Naive B cell (primary cell): ENCODE data around the gene CSF3. TPM values are rescaled to one million over a fixed set of nuclear protein-coding genes. Genes with fewer than 3 reads are reported as not detected.

Source experiments
- ATAC-seq, 2 donors: fragments of 150-1000 bp; cut with Tn5 transposase; 2 replicates each; pipeline ENCODE4 v1.10.0; 2021; ENCODE audit warnings: low read depth in 2 of 2, mild to moderate bottlenecking in 2 of 2, moderate library complexity in 2 of 2
- DNase-seq: peaks from one replicate; pipeline ENCODE4 v3.0.0; 2022
- H3K27ac Mint-ChIP-seq, 6 donors: one replicate each; pipeline ENCODE4 v1.8.0; 2020 to 2022; ENCODE audit warnings: mild to moderate bottlenecking in 6 of 6, mixed read lengths in 6 of 6, moderate library complexity in 5 of 6, inconsistent platforms in 2 of 6
- H3K27me3 Mint-ChIP-seq, 3 donors: one replicate each; pipeline ENCODE4 v1.8.0; 2021 to 2022; ENCODE audit warnings: mixed read lengths in 3 of 3, mild to moderate bottlenecking in 1 of 3
- H3K36me3 Mint-ChIP-seq, 2 donors: one replicate each; pipeline ENCODE4 v1.8.0; 2020 to 2022; ENCODE audit warnings: mixed read lengths in 2 of 2, inconsistent platforms in 1 of 2, mild to moderate bottlenecking in 1 of 2
- H3K4me1 Mint-ChIP-seq, 3 donors: one replicate each; pipeline ENCODE4 v1.8.0; 2020 to 2022; ENCODE audit warnings: mixed read lengths in 3 of 3, inconsistent platforms in 1 of 3, mild to moderate bottlenecking in 1 of 3, moderate library complexity in 1 of 3
- H3K4me3 Mint-ChIP-seq, 8 donors: one replicate each; pipeline ENCODE4 v1.8.0; 2020 to 2022; ENCODE audit warnings: mild to moderate bottlenecking in 8 of 8, mixed read lengths in 8 of 8, moderate library complexity in 8 of 8, inconsistent platforms in 2 of 8
- H3K9me3 Mint-ChIP-seq, 7 donors: one replicate each; pipeline ENCODE4 v1.8.0; 2020 to 2022; ENCODE audit warnings: mixed read lengths in 7 of 7, mild to moderate bottlenecking in 5 of 7, inconsistent platforms in 2 of 7, moderate library complexity in 1 of 7
- polyA plus RNA-seq, 6 donors: library from polyadenylated mRNA; unstranded; fragments of 300-500 nt; fragmentation: Illumina TruSeq; gene quantifications; one replicate each; pipeline ENCODE4 v1.2.3, GENCODE V29; 2021; ENCODE audit warnings: low read depth in 6 of 6

The CSF3 gene
- polyA plus RNA-seq, 6 donors from 2014 or later: not detected

DNA sequence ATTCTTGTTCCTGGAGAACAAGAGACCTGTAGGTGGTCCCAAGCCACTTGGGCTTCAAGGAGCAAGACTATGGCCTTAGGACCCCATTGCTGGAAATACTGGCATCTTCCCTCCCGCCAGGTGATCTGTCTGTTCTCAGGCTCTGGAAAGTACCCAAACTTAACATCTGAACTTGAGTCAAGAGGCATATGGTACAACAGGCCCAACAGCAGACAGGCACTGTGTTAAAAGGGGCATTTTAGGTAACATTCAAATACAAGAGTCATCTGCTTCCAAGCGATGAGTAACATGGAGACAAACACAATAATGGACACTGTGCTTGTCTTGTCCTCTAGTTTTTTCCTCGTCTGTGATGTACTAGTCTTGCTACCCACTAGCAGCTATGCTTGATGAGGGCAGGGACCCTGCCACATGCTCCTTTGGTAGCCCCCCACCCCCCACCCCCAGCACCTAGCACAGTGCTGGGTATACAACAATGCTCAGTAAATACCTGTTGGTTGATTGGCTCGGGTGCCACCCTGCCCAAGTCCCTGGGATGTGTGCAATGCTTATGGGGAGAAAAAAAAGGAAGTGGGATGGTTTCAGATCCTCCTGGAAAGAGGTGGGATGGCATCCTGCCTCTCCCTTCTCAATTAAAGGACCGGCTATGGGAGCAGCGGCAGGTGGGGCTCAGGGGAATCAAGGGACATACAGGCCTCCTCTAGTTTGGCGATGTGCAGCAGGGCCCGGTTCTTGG lies 19.4 kb downstream of the CSF3 start:
- ATAC-seq (no peak), DNase-seq (no peak)
- no peaks in the 10 kb centered on the region for H3K9me3 Mint-ChIP-seq
- peaks cover 0 to 7% (median 0%) of the 10 kb centered on the region in 3 donors for H3K4me1 Mint-ChIP-seq
- H3K27me3 Mint-ChIP-seq: no peaks in the 10 kb centered on the region
- H3K36me3 Mint-ChIP-seq: peaks cover 0 to 26% of the 10 kb centered on the region in 2 donors
- no peak overlapping the region for H3K4me3 Mint-ChIP-seq
- no peak overlapping the region for H3K27ac Mint-ChIP-seq

DNA sequence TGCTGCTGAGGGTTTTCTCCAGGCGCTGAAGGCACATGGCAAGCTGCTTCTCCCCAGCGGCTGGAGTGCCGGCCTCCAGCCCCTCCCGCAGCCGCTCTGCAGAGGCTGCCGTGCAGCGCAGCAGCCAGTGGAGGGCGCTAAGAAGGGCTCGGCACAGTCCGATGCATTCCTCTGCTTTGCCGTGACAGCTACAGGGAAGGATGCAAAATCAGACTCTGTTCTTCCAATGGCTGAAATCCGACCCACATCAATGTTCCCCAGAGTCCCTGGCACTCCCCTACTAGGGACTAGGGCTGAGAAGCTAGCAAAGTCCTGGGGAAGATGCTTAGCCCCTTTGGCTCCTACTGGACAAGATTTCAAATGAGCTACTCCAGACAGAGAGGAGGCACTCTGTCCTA lies 19.9 kb downstream of the CSF3 start:
- ATAC-seq (peak in 1 of 2 donors; percentile 16), DNase-seq (no peak)
- H3K4me3 Mint-ChIP-seq: peak overlapping the region in 1 of 8 donors; percentile 12
- peaks cover 0 to 7% (median 0%) of the 10 kb centered on the region in 3 donors for H3K4me1 Mint-ChIP-seq
- no peaks in the 10 kb centered on the region for H3K27me3 Mint-ChIP-seq
- peaks cover 0 to 21% of the 10 kb centered on the region in 2 donors for H3K36me3 Mint-ChIP-seq
- no peaks in the 10 kb centered on the region for H3K9me3 Mint-ChIP-seq
- no peak overlapping the region for H3K27ac Mint-ChIP-seq

DNA sequence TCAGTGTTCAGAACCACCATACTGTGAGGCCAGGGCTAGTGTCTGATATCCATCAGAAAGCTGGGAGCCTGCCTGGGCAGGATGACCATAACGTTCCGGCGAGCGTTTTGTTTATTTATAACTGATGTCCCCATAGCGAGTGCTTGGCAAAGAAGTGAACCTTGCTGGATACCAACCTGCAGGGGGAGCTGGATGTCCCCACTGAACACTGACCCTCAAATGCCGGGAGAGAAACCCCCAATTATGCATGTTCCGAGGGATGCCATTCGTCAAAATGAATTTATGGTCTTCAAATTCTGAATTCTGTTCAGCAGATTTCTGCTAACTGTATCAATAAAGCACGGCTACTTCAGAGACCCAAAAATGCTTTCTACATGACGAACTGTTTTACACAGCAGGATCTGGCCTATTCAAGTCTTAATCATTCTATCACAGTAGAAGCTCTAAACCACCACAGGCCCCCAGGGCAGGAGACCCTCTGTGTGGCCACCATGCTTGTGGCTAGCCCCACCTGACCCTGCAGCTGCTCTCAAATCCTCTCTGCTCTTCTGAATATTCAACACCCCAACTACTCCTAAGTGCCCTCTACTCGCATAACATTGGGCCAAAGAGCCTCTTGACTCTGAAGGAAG lies 23.8 kb downstream of the CSF3 start:
- peaks cover 0 to 7% (median 0%) of the 10 kb centered on the region in 3 donors for H3K4me1 Mint-ChIP-seq
- H3K4me3 Mint-ChIP-seq: peak overlapping the region in 1 of 8 donors; percentile 35
- H3K27ac Mint-ChIP-seq: peak overlapping the region in 2 of 6 donors; percentile 11 to 87
- no peaks in the 10 kb centered on the region for H3K27me3 Mint-ChIP-seq
- DNase-seq: no peak
- peaks cover 0 to 2% of the 10 kb centered on the region in 2 donors for H3K36me3 Mint-ChIP-seq
- no peaks in the 10 kb centered on the region for H3K9me3 Mint-ChIP-seq
- no peak for ATAC-seq

DNA sequence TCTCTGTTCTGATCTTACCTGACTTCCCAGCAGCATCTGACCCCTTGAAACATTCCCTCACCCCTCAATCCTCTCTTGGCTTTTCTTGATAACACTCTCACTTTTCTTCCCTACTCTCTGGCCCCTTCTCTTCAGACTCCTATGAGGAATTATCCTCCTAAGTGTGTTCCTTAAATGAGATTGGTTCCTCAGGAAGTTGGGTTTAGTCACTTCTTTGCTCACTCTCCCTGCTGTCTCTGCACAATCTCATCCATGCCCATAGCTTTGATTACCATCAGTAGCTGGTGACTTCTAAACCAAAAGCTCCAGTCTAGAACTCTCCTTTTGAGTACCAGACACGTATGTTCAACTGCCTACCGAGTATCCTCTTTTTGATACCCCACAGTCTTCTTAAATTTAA lies 26.0 kb downstream of the CSF3 start:
- DNase-seq (no peak), ATAC-seq (no peak)
- Mint-ChIP-seq H3K27ac (peak overlapping the region in 2 of 6 donors; percentile 2 to 3), H3K27me3 (no peaks in the 10 kb centered on the region), H3K4me1 (peaks cover 0 to 7% (median 0%) of the 10 kb centered on the region in 3 donors), H3K4me3 (no peak overlapping the region), H3K36me3 (no peaks in the 10 kb centered on the region), H3K9me3 (no peaks in the 10 kb centered on the region)

DNA sequence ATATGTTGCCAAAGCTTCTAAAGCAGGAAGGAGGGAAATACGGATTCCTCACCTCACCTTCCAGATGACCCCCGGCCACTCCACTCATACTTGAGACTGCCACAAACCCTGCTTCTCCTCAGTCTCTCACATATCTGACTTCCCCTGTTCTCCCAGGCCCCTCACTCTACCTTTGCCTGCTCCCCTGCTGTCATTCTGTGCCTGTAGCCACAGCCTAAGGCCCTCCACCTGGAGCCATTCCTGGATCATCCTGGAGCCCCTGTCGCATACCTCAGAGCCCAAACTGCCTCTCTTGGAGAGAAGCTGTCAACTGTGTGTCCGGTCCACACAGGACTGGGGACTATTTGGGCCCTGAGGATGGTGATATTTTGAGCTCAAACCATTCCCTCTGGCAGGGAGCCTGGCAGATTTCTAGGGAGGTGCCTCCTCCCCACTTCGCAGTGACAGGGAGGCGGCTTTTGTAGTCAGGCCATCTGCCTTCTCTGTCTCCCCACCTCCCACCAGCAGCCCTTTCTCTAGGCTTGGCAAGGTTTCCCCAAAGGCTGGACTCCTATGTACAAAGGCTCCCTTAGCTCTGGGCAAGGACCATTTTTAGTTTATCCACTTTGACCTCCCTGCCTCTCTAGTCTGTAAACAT lies 41.3 kb downstream of the CSF3 start:
- no peak for DNase-seq
- H3K9me3 Mint-ChIP-seq: no peaks in the 10 kb centered on the region
- peaks cover 14 to 30% (median 15%) of the 10 kb centered on the region in 3 donors for H3K4me1 Mint-ChIP-seq
- peak overlapping the region in 2 of 8 donors; percentile 77 to 94 for H3K4me3 Mint-ChIP-seq
- peak overlapping the region in 1 of 6 donors; percentile 57 for H3K27ac Mint-ChIP-seq
- H3K27me3 Mint-ChIP-seq: peaks cover 3 to 30% (median 23%) of the 10 kb centered on the region in 3 donors
- H3K36me3 Mint-ChIP-seq: no peaks in the 10 kb centered on the region
- no peak for ATAC-seq

DNA sequence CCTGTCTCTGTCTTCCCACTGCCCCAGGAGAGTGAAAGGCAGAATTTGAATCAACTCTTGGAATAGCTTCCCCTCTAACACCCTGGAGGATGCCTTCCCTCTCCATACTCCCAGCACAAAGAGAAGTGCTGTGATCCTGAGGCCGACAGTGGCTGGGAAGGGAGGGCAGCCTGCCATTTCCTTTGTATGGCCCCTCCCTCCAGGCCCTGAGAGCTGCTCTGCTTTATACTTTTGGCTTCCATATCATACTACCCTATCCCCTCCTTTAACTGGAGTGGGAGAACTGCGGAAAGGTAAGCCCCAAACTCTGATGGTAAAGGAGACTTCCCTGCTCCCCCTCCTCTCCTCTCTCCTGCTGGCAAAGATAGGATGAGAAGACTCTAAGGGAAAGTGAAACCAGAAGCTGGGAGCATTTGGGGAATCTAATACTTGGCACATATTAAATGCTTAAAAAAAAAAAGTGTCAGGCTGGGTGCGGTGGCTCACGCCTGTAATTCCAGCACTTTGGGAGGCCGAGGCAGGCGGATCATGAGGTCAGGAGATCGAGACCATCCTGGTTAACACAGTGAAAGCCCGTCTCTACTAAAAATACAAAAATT lies 43.0 kb downstream of the CSF3 start:
- no peaks in the 10 kb centered on the region for H3K36me3 Mint-ChIP-seq
- H3K4me1 Mint-ChIP-seq: peaks cover 23 to 28% (median 24%) of the 10 kb centered on the region in 3 donors
- H3K27me3 Mint-ChIP-seq: peaks cover 3 to 30% (median 23%) of the 10 kb centered on the region in 3 donors
- no peak for ATAC-seq
- H3K9me3 Mint-ChIP-seq: no peaks in the 10 kb centered on the region
- no peak for DNase-seq
- peak overlapping the region in 1 of 8 donors; percentile 24 for H3K4me3 Mint-ChIP-seq
- peak overlapping the region in 1 of 6 donors; percentile 82 for H3K27ac Mint-ChIP-seq

DNA sequence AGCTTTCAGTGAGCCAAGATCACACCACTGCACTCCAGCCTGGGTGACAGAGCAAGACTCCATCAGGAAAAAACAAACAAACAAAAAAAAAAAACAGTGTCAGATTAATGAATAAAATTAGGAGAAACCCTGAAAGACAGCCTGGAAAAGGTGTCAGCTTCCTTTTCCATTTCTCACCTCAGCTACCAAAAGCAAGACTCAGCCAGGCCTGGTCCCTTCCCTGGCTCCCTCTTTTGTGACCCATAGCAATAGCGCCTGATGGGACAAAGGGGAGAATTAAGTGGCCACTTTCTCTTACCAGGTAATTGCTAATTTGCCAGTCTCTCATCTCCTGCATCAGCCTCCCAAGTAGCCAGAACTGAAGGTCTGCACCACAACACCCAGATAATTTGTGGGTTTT lies 43.6 kb downstream of the CSF3 start:
- Mint-ChIP-seq H3K9me3 (no peaks in the 10 kb centered on the region), H3K27me3 (peaks cover 3 to 30% (median 23%) of the 10 kb centered on the region in 3 donors)
- DNase-seq: no peak

DNA sequence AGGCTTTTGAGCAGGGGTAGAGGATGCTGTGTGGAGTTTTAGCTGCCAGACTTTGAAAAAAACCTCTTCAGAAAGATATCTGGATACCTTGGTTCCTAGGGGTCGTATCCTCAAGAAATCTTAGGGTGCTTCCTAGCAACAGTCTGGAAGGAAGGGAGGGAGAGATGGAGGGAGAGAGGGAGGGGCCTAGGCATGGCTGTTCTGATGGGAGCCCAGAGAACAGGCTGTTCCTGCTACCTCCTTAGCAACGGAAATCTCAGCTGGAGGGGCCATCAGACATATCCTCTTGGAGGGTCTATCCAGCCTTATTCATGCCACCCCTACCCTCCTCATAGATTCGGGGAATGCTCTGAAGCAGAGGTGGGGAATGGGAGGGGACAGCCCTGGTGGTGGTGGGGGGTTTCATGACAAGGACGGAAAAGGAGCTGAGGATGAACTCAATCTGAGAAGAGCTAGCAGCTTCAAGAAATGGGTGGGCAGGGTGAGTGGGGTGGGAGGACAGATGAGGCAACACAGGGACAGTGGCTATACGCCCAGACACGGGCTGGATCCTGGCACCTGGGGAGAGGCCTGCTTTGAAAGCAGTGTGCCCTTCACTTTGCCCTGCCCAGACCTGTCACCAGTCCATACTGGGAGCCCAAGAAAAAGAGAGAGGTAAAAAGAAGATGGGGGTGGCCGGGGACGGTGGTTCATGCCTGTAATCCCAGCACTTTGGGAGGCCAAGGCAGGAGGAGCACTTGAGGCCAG lies 44.7 kb downstream of the CSF3 start:
- no peak for DNase-seq
- Mint-ChIP-seq H3K36me3 (no peaks in the 10 kb centered on the region), H3K9me3 (no peaks in the 10 kb centered on the region), H3K4me1 (peaks cover 29 to 31% (median 30%) of the 10 kb centered on the region in 3 donors), H3K27me3 (peaks cover 3 to 30% (median 23%) of the 10 kb centered on the region in 3 donors), H3K27ac (peak overlapping the region in 1 of 6 donors; percentile 39), H3K4me3 (peak overlapping the region in 1 of 8 donors; percentile 73)
- ATAC-seq: no peak

More for the DNA sequence above, 43.6 kb downstream of the CSF3 start:
- Mint-ChIP-seq H3K4me3 (peak overlapping the region in 1 of 8 donors; percentile 73), H3K36me3 (no peaks in the 10 kb centered on the region), H3K4me1 (peaks cover 25 to 30% (median 26%) of the 10 kb centered on the region in 3 donors), H3K27ac (no peak overlapping the region)
- ATAC-seq: no peak

DNA sequence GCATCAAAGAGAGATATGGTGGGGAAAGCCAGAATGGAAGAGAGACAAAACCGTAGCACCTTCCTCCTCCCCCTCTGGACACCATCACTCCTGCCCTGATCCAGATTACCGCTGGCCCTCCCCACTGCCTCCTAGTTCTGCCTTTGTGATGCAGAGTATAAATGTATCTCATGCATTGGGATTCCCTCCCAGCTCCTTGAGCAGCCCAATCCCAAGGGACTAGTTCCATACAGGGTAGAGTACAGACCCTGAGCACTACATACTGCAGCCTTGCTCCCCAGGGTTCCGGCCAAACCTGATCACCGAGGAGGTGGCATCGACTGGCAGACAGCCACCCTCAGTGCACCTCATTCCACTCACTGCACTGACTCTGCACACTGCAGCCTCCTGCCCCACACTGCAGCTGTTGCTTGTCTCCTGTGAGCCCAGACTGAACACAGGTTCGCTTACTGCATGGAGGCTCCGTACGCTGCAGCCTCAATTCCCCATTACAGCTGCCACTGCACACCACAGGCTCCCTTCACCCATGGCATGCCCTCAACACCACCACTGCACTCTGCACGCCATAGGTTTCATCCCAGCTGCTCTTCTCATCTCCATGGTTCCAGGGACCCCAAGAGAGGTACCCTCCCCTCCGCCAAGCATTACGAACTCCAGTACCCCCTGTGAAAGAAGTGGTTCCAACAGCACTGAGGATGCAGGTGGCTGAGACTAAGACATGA lies 45.8 kb downstream of the CSF3 start:
- Mint-ChIP-seq H3K27me3 (peaks cover 3 to 30% (median 23%) of the 10 kb centered on the region in 3 donors), H3K36me3 (no peaks in the 10 kb centered on the region), H3K27ac (peak overlapping the region in 1 of 6 donors; percentile 80), H3K4me3 (peak overlapping the region in 5 of 8 donors; percentile 83 to 91 (median 87)), H3K9me3 (no peaks in the 10 kb centered on the region), H3K4me1 (peaks cover 31 to 37% (median 35%) of the 10 kb centered on the region in 3 donors)
- no peak for ATAC-seq
- DNase-seq: no peak

DNA sequence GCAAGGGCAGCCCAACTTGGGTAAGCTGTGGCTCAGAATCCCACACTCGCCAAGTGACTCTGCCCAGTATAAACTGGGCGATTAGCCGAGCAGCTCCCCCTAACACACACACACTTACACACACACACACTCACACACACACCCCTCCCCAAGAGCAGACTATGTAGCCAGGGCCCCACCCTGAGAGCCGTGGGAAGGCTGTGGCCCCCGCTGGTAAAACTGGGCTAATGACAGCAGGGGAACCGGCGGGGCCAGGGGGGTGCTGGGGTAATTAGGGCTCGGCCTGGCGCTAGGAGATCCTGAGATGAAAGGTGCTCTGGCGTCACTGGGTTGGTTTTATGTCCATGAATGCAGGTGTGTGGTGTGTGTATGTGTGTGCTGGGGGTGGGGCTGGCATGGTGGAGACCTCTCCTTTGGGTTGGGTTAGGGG lies 46.4 kb downstream of the CSF3 start:
- H3K4me3 Mint-ChIP-seq: peak overlapping the region in 7 of 8 donors; percentile 82 to 94 (median 87)
- no peaks in the 10 kb centered on the region for H3K9me3 Mint-ChIP-seq
- ATAC-seq: no peak
- no peaks in the 10 kb centered on the region for H3K36me3 Mint-ChIP-seq
- H3K27ac Mint-ChIP-seq: peak overlapping the region in 5 of 6 donors; percentile 54 to 94 (median 92)
- H3K4me1 Mint-ChIP-seq: peaks cover 33 to 38% (median 37%) of the 10 kb centered on the region in 3 donors
- peaks cover 0 to 26% (median 17%) of the 10 kb centered on the region in 3 donors for H3K27me3 Mint-ChIP-seq
- DNase-seq: no peak

DNA sequence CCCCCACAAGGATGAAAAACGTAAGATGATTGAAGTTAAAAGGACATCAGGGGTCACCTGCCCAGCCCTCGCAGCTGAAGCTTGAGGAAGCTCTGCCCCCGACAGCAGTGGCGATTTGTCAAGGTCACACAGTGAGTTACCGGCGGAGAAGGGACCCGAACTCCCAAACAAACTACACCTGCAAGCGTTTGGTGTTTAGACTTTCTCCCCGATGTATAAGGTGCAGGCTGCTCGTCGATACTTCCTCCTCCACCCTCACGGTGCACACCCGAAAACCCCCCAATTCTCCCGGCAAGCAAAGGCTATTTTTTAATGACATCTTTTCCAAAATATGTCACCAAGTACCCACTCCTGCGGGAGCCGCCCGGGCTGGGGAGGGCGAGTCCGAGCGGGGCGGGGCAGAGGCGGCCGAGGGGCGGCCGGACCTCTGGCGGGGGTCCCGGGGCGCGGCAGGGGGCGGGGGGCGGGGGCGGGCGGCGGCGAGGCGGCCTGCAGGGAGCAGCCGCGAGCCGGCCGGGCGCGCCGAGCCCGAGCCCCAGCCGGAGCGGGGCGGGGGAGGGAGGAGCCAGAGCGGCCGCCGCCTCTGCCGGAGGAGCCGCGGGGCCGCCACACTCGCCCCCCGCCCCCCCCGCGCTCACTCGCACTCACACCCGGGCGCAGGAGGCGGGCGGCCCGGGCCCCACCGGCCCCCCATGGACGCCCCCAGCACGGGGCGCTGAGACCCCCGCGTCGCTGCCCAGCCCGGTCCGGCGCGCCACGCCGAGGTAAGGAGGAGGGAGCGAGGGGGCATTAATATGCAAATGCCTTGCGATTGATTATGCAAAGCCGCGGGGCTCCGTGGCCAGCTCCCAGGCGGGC lies 47.3 kb downstream of the CSF3 start, which contains the start of gene THRA:
Gene THRA (plus strand): TSS at position 637 of the 858 bp plus-strand sequence. CDS start 11,524 bp downstream, outside the sequence.
- Mint-ChIP-seq H3K27me3 (peaks cover 0 to 19% (median 9%) of the 10 kb centered on the region in 3 donors), H3K27ac (peak within 1 kb of the TSS; percentile 82 to 94 (median 90)), H3K36me3 (no peaks in the 10 kb centered on the region), H3K4me3 (peak within 1 kb of the TSS; percentile 82 to 95 (median 92)), H3K9me3 (no peaks in the 10 kb centered on the region), H3K4me1 (peaks cover 40 to 48% (median 41%) of the 10 kb centered on the region in 3 donors)
- ATAC-seq (peak; percentile 87 to 90), DNase-seq (peak; percentile 75)
